Measurements from ENCODE around the gene ECHS1. TPM values are rescaled to one million over a fixed set of nuclear protein-coding genes. Genes with fewer than 3 reads are reported as not detected.

Gene ECHS1
- total and polyA plus RNA-seq, 12 donors: 74.4 to 280 (median 138) TPM

GRCh38 chr10:133385214-133385613, 12.1 kb upstream of the ECHS1 start:
- no peak overlapping the region for H3K4me3 ChIP-seq
- peak in 1 of 7 donors; percentile 5 for DNase-seq
- 91 to 98% (median 93%) methylated on average over 2 of the region's 2 CpGs for WGBS, 4 donors
- H3K4me1 ChIP-seq (replicated peaks in 1 of 2): no peaks in the 10 kb centered on the region
- H3K27me3 ChIP-seq: no peaks in the 10 kb centered on the region
- H3K9me3 ChIP-seq (replicated peaks in 1 of 3): no peaks in the 10 kb centered on the region
- H3K27ac ChIP-seq: no peak overlapping the region
- intact Hi-C loops (cut with DNase I): no loop called here
- no peak for TF ChIP-seq POLR2A (IDR thresholded peaks at IDR 0.05)
- H3K36me3 ChIP-seq (replicated peaks in 1 of 2): peaks cover 0 to 4% of the 10 kb centered on the region in 2 donors

GRCh38 chr10:133384071-133384470, 10.9 kb upstream of the ECHS1 start:
- H3K27me3 ChIP-seq: no peaks in the 10 kb centered on the region
- no peak for TF ChIP-seq CTCF (IDR thresholded peaks at IDR 0.05)
- no peak for TF ChIP-seq POLR2A (IDR thresholded peaks at IDR 0.05)
- intact Hi-C loops (cut with DNase I): no loop called here
- 88 to 97% (median 94%) methylated on average over 9 to 13 of the region's 13 CpGs for WGBS, 4 donors
- H3K36me3 ChIP-seq (replicated peaks in 1 of 2): peaks cover 0 to 4% of the 10 kb centered on the region in 2 donors
- H3K4me1 ChIP-seq (replicated peaks in 1 of 2): peaks cover 6% of the 10 kb centered on the region in 2 donors
- H3K4me3 ChIP-seq: no peak overlapping the region
- no peak overlapping the region for H3K27ac ChIP-seq
- DNase-seq: no peak
- no peaks in the 10 kb centered on the region for H3K9me3 ChIP-seq (replicated peaks in 1 of 3)

DNA sequence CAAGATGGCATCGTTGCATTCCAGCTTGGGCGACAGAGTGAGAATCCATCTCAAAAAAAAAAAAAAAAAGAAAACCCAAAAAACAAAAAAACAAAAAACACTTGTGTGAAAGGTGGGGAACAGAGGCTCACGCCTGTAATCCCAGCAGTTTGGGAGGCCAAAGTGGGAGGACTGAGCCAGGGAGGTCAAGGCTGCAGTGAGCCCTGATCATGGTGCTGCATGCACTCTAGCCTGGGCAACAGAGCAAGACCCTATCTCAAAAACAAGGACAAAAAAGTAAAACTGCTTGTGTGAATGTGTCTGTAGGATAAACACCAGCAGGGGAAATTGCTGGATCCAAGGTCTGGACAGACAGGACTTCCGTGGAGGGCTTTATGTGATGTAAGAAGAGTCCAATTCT, 10.4 kb upstream of the ECHS1 start:
- no peak for DNase-seq
- no peaks in the 10 kb centered on the region for H3K9me3 ChIP-seq (replicated peaks in 1 of 3)
- H3K4me1 ChIP-seq (replicated peaks in 1 of 2): peaks cover 6% of the 10 kb centered on the region in 2 donors
- no peaks in the 10 kb centered on the region for H3K27me3 ChIP-seq
- H3K4me3 ChIP-seq: no peak overlapping the region
- intact Hi-C loops (cut with DNase I): no loop called here
- peaks cover 0 to 4% of the 10 kb centered on the region in 2 donors for H3K36me3 ChIP-seq (replicated peaks in 1 of 2)
- H3K27ac ChIP-seq: no peak overlapping the region
- WGBS, 4 donors: 89 to 97% (median 93%) methylated on average over 4 of the region's 4 CpGs
- TF ChIP-seq POLR2A (IDR thresholded peaks at IDR 0.05): no peak
- TF ChIP-seq CTCF (IDR thresholded peaks at IDR 0.05): no peak

DNA sequence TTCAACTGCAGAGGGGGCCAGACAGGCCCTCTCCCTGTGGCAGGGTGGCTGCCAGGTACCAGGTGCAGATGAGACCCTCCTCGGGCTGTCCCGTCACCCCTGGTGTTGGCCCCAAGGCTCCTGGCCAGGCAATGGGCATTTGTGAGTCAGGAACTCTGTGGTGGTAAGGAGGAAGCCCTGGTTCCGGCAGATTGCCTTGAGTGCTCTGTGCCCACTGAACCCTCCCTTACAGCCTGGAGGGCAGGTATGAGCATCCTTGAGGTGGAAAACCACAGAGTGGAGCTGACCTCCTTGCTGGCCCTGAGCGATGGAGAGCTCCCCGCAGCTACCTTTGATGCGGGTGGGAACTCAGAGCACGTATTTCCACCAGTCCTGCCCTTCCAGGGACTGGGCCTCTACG, 7.9 kb upstream of the ECHS1 start:
- H3K27ac ChIP-seq: no peak overlapping the region
- H3K4me1 ChIP-seq (replicated peaks in 1 of 2): peaks cover 6 to 13% of the 10 kb centered on the region in 2 donors
- no peaks in the 10 kb centered on the region for H3K27me3 ChIP-seq
- DNase-seq: no peak
- peaks cover 0 to 4% of the 10 kb centered on the region in 2 donors for H3K36me3 ChIP-seq (replicated peaks in 1 of 2)
- WGBS, 4 donors: 78 to 86% (median 80%) methylated on average over 6 to 8 of the region's 8 CpGs; no CpG with 5 or more reads in 1 of the 4 donors
- H3K4me3 ChIP-seq: no peak overlapping the region
- no peak for TF ChIP-seq CTCF (IDR thresholded peaks at IDR 0.05)
- TF ChIP-seq POLR2A (IDR thresholded peaks at IDR 0.05): no peak
- no peaks in the 10 kb centered on the region for H3K9me3 ChIP-seq (replicated peaks in 1 of 3)
- intact Hi-C loops (cut with DNase I): no loop called here
